Effector memory CD4-positive, alpha-beta T cell (primary cell): ENCODE data around the gene CMTM6.
"Not testable (repeated sequence)": the region's sequence is repeated elsewhere in the genome, so short reads cannot be mapped to it uniquely, and the experiment has no call there.

ENCODE experiments used
- DNase-seq, 3 donors: peaks; one replicate each; pipeline ENCODE4 v3.0.0-alpha.2; 2020
- H3K27ac ChIP-seq: 2 replicates; pipeline ENCODE4 v1.7.0; 2013; ENCODE audit warnings: mild to moderate bottlenecking, low read length, moderate library complexity; ENCODE audit not compliant: insufficient read depth, poor library complexity, severe bottlenecking
- H3K27me3 ChIP-seq: replicated peaks from 2 replicates; pipeline ENCODE4 v1.7.0; 2013; ENCODE audit warnings: mild to moderate bottlenecking, low read length; ENCODE audit not compliant: insufficient read depth, control insufficient read depth, poor library complexity, severe bottlenecking
- H3K36me3 ChIP-seq: 2 replicates; pipeline ENCODE4 v1.7.0; 2013; ENCODE audit warnings: mild to moderate bottlenecking, low read length, moderate library complexity; ENCODE audit not compliant: control insufficient read depth, insufficient read depth
- H3K4me1 ChIP-seq: 2 replicates; pipeline ENCODE4 v1.7.0; 2013; ENCODE audit warnings: low read length, mild to moderate bottlenecking; ENCODE audit not compliant: control insufficient read depth, insufficient read depth, poor library complexity, severe bottlenecking
- H3K4me3 ChIP-seq: 2 replicates; pipeline ENCODE4 v1.7.0; 2013; ENCODE audit warnings: low read length, low read depth, mild to moderate bottlenecking; ENCODE audit not compliant: insufficient read depth, poor library complexity, severe bottlenecking
- H3K9me3 ChIP-seq: 2 replicates; pipeline ENCODE4 v1.7.0; 2013; ENCODE audit warnings: mild to moderate bottlenecking, low read length, moderate library complexity; ENCODE audit not compliant: control insufficient read depth

Gene CMTM6

GRCh38 chr3:32525720-32526119 is 23.1 kb upstream of the CMTM6 start:
- no peak overlapping the region for H3K4me3 ChIP-seq
- no peaks in the 10 kb centered on the region for H3K27me3 ChIP-seq
- no peak overlapping the region for H3K27ac ChIP-seq
- DNase-seq: no peak
- no peaks in the 10 kb centered on the region for H3K4me1 ChIP-seq
- H3K36me3 ChIP-seq: peaks cover 15% of the 10 kb centered on the region
- no peaks in the 10 kb centered on the region for H3K9me3 ChIP-seq

- Histone ChIP-seq H3K27me3 (no peaks in the 10 kb centered on the region), H3K4me1 (no peaks in the 10 kb centered on the region), H3K4me3 (no peak overlapping the region), H3K36me3 (peaks cover 10% of the 10 kb centered on the region), H3K27ac (no peak overlapping the region), H3K9me3 (no peaks in the 10 kb centered on the region)
- no peak for DNase-seq
Observed at GRCh38 chr3:32522682-32523081, 20.0 kb upstream of the CMTM6 start.

GRCh38 chr3:32518921-32519320 is 16.3 kb upstream of the CMTM6 start:
- not testable (repeated sequence) for H3K27ac ChIP-seq, H3K9me3 ChIP-seq, H3K4me3 ChIP-seq, H3K27me3 ChIP-seq, DNase-seq, H3K4me1 ChIP-seq, H3K36me3 ChIP-seq

- not testable (repeated sequence) for H3K27me3 ChIP-seq, H3K4me3 ChIP-seq, H3K9me3 ChIP-seq, H3K36me3 ChIP-seq, H3K27ac ChIP-seq, DNase-seq, H3K4me1 ChIP-seq
Observed at GRCh38 chr3:32516751-32517150, 14.1 kb upstream of the CMTM6 start.

- Histone ChIP-seq H3K4me3 (no peak overlapping the region), H3K27me3 (no peaks in the 10 kb centered on the region), H3K27ac (no peak overlapping the region), H3K4me1 (no peaks in the 10 kb centered on the region), H3K36me3 (no peaks in the 10 kb centered on the region), H3K9me3 (no peaks in the 10 kb centered on the region)
- no peak for DNase-seq
Observed at GRCh38 chr3:32511005-32511404, 8.4 kb upstream of the CMTM6 start.

GRCh38 chr3:32510075-32510724 is 7.5 kb upstream of the CMTM6 start:
- Histone ChIP-seq H3K27ac (no peak overlapping the region), H3K9me3 (no peaks in the 10 kb centered on the region), H3K4me1 (no peaks in the 10 kb centered on the region), H3K4me3 (no peak overlapping the region), H3K27me3 (no peaks in the 10 kb centered on the region), H3K36me3 (no peaks in the 10 kb centered on the region)
- DNase-seq: peak; percentile 28 to 41 (median 30)

- no peaks in the 10 kb centered on the region for H3K4me1 ChIP-seq
- H3K27ac ChIP-seq: no peak overlapping the region
- no peaks in the 10 kb centered on the region for H3K9me3 ChIP-seq
- H3K4me3 ChIP-seq: no peak overlapping the region
- no peak for DNase-seq
- H3K27me3 ChIP-seq: no peaks in the 10 kb centered on the region
- H3K36me3 ChIP-seq: no peaks in the 10 kb centered on the region
Observed at GRCh38 chr3:32508711-32509110, 6.1 kb upstream of the CMTM6 start.

- no peak overlapping the region for H3K4me3 ChIP-seq
- DNase-seq: no peak
- H3K36me3 ChIP-seq: no peaks in the 10 kb centered on the region
- no peaks in the 10 kb centered on the region for H3K9me3 ChIP-seq
- no peak overlapping the region for H3K27ac ChIP-seq
- H3K4me1 ChIP-seq: no peaks in the 10 kb centered on the region
- no peaks in the 10 kb centered on the region for H3K27me3 ChIP-seq
Observed at GRCh38 chr3:32506466-32506865, 3.8 kb upstream of the CMTM6 start.

- DNase-seq: no peak
- Histone ChIP-seq H3K27me3 (no peaks in the 10 kb centered on the region), H3K4me1 (peaks cover 3% of the 10 kb centered on the region), H3K27ac (peak overlapping the region; percentile 96), H3K9me3 (no peaks in the 10 kb centered on the region), H3K36me3 (no peaks in the 10 kb centered on the region), H3K4me3 (peak overlapping the region; percentile 96)
Observed at GRCh38 chr3:32502946-32503286, 264 bp upstream of the CMTM6 start.

- peaks cover 3% of the 10 kb centered on the region for H3K4me1 ChIP-seq
- no peaks in the 10 kb centered on the region for H3K27me3 ChIP-seq
- no peak for DNase-seq
- H3K9me3 ChIP-seq: no peaks in the 10 kb centered on the region
- peak overlapping the region; percentile 96 for H3K4me3 ChIP-seq
- no peaks in the 10 kb centered on the region for H3K36me3 ChIP-seq
- peak overlapping the region; percentile 96 for H3K27ac ChIP-seq
Observed at GRCh38 chr3:32501783-32502117, 902 bp downstream of the CMTM6 start.
